ENCODE measurements around the gene CCND3.

CCND3 gene

DNA sequence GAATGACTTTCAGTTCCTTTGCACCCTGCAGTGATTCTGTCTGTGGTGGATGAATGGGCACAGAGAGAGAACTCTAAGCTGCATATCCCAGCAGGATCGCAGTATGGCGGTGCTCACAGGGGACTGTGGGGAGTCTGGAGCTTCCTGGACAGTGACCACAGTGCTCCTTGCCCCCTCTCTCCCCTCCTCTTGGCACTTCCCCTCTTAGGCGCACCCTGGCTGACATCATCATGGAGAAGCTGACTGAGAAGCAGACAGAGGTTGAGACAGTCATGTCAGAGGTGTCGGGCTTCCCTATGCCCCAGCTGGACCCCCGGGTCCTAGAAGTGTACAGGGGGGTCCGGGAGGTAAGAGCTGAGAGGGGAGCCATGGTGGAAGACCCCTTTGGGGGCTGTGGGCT lies 11.7 kb downstream of the CCND3 start:
- H3K36me3 ChIP-seq (replicated peaks): peaks cover 72% of the 10 kb centered on the region
- TF ChIP-seq, protein P1, sequence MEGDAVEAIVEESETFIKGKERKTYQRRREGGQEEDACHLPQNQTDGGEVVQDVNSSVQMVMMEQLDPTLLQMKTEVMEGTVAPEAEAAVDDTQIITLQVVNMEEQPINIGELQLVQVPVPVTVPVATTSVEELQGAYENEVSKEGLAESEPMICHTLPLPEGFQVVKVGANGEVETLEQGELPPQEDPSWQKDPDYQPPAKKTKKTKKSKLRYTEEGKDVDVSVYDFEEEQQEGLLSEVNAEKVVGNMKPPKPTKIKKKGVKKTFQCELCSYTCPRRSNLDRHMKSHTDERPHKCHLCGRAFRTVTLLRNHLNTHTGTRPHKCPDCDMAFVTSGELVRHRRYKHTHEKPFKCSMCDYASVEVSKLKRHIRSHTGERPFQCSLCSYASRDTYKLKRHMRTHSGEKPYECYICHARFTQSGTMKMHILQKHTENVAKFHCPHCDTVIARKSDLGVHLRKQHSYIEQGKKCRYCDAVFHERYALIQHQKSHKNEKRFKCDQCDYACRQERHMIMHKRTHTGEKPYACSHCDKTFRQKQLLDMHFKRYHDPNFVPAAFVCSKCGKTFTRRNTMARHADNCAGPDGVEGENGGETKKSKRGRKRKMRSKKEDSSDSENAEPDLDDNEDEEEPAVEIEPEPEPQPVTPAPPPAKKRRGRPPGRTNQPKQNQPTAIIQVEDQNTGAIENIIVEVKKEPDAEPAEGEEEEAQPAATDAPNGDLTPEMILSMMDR (IDR thresholded peaks at IDR 0.05; ENCODE audit: low read depth, low read length, missing control alignments): no peak
- in situ Hi-C loops (cut with HindIII; ENCODE audit: low pct_ligation_motif_present, low sequenced_read_pairs): no loop called here
- H3K27me3 ChIP-seq (replicated peaks): no peaks in the 10 kb centered on the region
- no peak overlapping the region for H3K27ac ChIP-seq
- no peak for DNase-seq
- H3K4me3 ChIP-seq (ENCODE audit: low read depth, low read length): no peak overlapping the region

DNA sequence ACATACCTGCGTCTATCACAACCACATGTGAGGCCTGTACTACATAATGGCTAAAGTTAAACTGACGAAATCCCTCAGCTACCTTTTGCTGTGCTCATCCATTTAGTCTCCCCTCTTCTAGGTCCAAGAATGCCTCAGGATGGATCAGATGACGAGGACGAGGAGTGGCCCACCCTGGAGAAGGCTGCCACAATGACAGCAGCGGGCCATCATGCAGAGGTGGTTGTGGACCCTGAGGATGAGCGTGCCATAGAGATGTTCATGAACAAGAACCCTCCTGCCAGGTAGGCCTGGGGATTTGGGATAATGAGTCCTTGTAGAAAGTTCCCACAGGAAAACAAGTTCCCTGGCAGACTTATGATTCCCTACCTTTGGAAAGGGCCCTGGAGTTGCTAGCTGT lies 14.4 kb downstream of the CCND3 start:
- Histone ChIP-seq H3K4me3 (ENCODE audit: low read depth, low read length) (no peak overlapping the region), H3K27me3 (replicated peaks) (no peaks in the 10 kb centered on the region), H3K27ac (no peak overlapping the region), H3K36me3 (replicated peaks) (peaks cover 53% of the 10 kb centered on the region)
- DNase-seq: no peak
- in situ Hi-C loops (cut with HindIII; ENCODE audit: low pct_ligation_motif_present, low sequenced_read_pairs): no loop called here
- TF ChIP-seq, protein P1 (IDR thresholded peaks at IDR 0.05; ENCODE audit: low read depth, low read length, missing control alignments): no peak

DNA sequence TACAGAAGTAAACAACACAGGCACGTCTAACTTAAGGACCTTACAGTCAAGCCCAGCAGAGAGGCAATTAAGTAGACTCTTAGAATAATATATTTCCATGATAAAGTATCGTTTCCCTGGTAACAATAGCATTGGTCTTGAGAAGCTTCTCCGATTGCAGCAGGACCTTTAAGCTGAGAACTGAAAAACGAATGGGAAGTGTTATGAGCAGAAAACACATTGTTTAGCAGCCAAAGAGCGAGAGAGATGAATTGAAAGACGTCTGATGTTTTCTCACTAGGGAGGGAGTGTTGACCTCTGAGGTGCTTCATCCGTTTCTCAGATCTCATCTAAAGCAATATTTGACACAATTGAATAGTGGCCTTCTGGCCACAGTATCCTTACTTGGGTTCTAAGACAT lies 19.5 kb downstream of the CCND3 start:
- TF ChIP-seq, protein P1 (IDR thresholded peaks at IDR 0.05; ENCODE audit: low read depth, low read length, missing control alignments): no peak
- in situ Hi-C loops (cut with HindIII; ENCODE audit: low pct_ligation_motif_present, low sequenced_read_pairs): no loop called here
- Histone ChIP-seq H3K27ac (peak overlapping the region; percentile 97), H3K4me3 (ENCODE audit: low read depth, low read length) (peak overlapping the region; percentile 69), H3K27me3 (replicated peaks) (no peaks in the 10 kb centered on the region), H3K36me3 (replicated peaks) (peaks cover 9% of the 10 kb centered on the region)
- DNase-seq: no peak

DNA sequence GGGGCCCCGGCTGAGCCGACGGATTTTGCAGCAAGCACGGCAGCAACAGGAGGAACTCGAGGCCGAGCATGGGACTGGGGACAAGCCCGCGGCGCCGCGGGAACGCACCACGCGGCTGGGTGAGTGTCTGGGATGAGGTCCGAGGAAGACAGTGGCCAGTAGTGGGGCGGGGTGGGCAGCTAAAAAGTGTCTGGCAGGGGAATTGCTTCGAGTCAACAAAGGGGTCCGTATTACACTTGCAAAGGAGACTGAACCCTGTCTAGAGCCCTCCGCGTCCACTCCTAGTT lies 20.0 kb downstream of the CCND3 start:
- H3K36me3 ChIP-seq (replicated peaks): peaks cover 8% of the 10 kb centered on the region
- TF ChIP-seq, protein P1 (IDR thresholded peaks at IDR 0.05; ENCODE audit: low read depth, low read length, missing control alignments): no peak
- H3K27ac ChIP-seq: peak overlapping the region; percentile 97
- no peaks in the 10 kb centered on the region for H3K27me3 ChIP-seq (replicated peaks)
- no peak for DNase-seq
- in situ Hi-C loops (cut with HindIII; ENCODE audit: low pct_ligation_motif_present, low sequenced_read_pairs): no loop called here
- peak overlapping the region; percentile 69 for H3K4me3 ChIP-seq (ENCODE audit: low read depth, low read length)

DNA sequence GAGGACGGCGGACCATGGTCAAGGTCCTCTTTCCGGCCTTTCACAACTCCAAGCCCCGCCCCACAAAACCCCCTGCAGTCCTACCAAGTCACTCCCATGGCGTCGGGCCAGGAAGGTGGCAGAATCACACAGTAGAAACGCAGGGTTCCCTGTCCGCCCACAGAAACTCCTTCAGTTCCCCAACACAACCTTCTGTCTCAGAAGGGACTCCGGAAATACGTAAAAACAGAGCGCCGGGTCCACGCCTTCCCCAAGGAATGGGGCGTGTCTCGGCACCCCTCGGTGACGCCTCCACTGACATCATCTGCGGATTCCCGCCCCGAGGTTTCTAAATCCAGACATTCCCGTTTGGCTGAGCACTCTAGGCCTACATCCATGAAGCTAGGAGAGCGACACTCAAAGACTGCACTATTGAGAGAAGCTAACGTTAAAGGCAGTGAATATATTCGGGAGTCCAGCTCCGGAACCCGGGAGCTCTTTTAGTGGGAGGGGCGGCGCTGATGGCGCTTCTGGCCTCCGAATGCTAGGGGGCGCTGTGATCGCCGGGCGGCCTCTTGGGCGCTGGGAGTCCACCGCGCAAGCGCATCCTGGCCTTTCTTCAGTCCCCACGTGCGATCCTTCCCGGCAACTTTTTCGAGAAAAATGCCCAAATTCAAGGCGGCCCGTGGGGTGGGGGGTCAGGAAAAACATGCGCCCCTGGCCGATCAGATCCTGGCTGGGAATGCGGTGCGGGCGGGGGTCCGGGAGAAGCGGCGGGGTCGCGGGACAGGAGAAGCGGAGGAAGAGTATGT lies 20.5 kb downstream of the CCND3 start, which contains the start of the genes BYSL and MED20:
Gene BYSL (plus strand): TSS at position 579 of the 791 bp plus-strand sequence. CDS start 64 bp downstream, at position 643.
Gene MED20 (minus strand): TSS at position 219 of the 791 bp plus-strand sequence. CDS start 121 bp downstream, at position 98.
- TF ChIP-seq, protein P1 (IDR thresholded peaks at IDR 0.05; ENCODE audit: low read depth, low read length, missing control alignments): peak; percentile 96
- H3K36me3 ChIP-seq (replicated peaks): peaks cover 13% of the 10 kb centered on the region
- peak within 1 kb of the TSS; percentile 97 for H3K27ac ChIP-seq
- in situ Hi-C loops (cut with HindIII; ENCODE audit: low pct_ligation_motif_present, low sequenced_read_pairs): no loop called here
- peak; percentile 95 for DNase-seq
- peak within 1 kb of the TSS; percentile 69 for H3K4me3 ChIP-seq (ENCODE audit: low read depth, low read length)
- H3K27me3 ChIP-seq (replicated peaks): no peaks in the 10 kb centered on the region

All from brain microvascular endothelial cell (primary cell).